Upper lobe of left lung (tissue), 6 donors: ENCODE measurements around the gene FOXE3. TPM values are rescaled to one million over a fixed set of nuclear protein-coding genes. Genes with fewer than 3 reads are reported as not detected.

Experiments used
- ATAC-seq, 2 donors: fragments of 200-7000 bp; cut with Tn5 transposase; one replicate each; pipeline ENCODE4 v1.9.1; 2022; ENCODE audit warnings: mild to moderate bottlenecking in 2 of 2, moderate library complexity in 2 of 2; ENCODE audit not compliant: low FRiP score in 2 of 2
- DNase-seq, 2 donors: peaks; one replicate each; pipeline ENCODE4 v3.0.0-alpha.2; 2019 to 2020
- H3K27ac ChIP-seq, 4 donors: fragments of 200-600 bp; sonication (generic); one replicate each; pipeline ENCODE4 v1.5.1; 2016 to 2019
- H3K27me3 ChIP-seq, 4 donors: fragments of 200-600 bp; sonication (generic); one replicate each; pipeline ENCODE4 v1.5.1; 2017 to 2019
- H3K36me3 ChIP-seq, 4 donors: fragments of 200-600 bp; sonication (generic); one replicate each; pipeline ENCODE4 v1.5.1; 2016 to 2019
- H3K4me1 ChIP-seq, 4 donors: fragments of 200-600 bp; sonication (generic); one replicate each; pipeline ENCODE4 v1.5.1; 2018 to 2019
- H3K4me3 ChIP-seq, 4 donors: fragments of 200-600 bp; sonication (generic); one replicate each; pipeline ENCODE4 v1.5.1; 2017 to 2019; ENCODE audit warnings: mild to moderate bottlenecking in 2 of 4, moderate library complexity in 1 of 4
- H3K9me3 ChIP-seq, 4 donors: fragments of 200-600 bp; sonication (generic); one replicate each; pipeline ENCODE4 v1.5.1; 2018 to 2019
- EP300 ChIP-seq, 4 donors: sonication (generic); formaldehyde crosslinking; IDR thresholded peaks; one replicate each; pipeline ENCODE4 v1.5.1; 2017; ENCODE audit warnings: antibody characterized with exemption in 4 of 4, control low read depth in 2 of 4
- POLR2A ChIP-seq, 4 donors: fragments of 450-650 bp; IDR thresholded peaks; one replicate each; pipeline ENCODE4 v1.5.1; 2016 to 2017; ENCODE audit warnings: antibody characterized with exemption in 4 of 4, mild to moderate bottlenecking in 2 of 4
- POLR2AphosphoS5 ChIP-seq, 2 donors: sonication (generic); formaldehyde crosslinking; IDR thresholded peaks; one replicate each; pipeline ENCODE4 v1.5.1; 2017; ENCODE audit warnings: antibody characterized with exemption in 2 of 2
- WGBS, 2 donors: methylation state at CpG; one replicate each; pipeline ENCODE4 v1.1.5; 2017 to 2018; 5-methylcytosine and 5-hydroxymethylcytosine counted together
- total RNA-seq, 6 donors: library from RNA; depleted of rRNA in 4 of 6; stranded (reverse); fragments of >200 nt in 4 of 6; gene quantifications; one replicate each; pipeline versions ENCODE4 v1.1.0 to v1.2.1, GENCODE V29; 2016 to 2021
- TF ChIP-seq, protein P1 (sequence below), 6 experiments: fragments of 450-650 bp in 4 of 6; fragments of 200-600 bp in 2 of 6; sonication (generic) in 2 of 6; IDR thresholded peaks; one replicate each; pipeline ENCODE4 v1.5.1; 2016 to 2019; ENCODE audit warnings: antibody characterized with exemption in 6 of 6
- donor health status: DM: no; HTN: no; CAD: no; lungs with moderate emphysema.
- donor health status: DM: no; HTN: yes; CAD: no; lungs with severe emphysema.

The FOXE3 gene
- total RNA-seq = not detected

DNA sequence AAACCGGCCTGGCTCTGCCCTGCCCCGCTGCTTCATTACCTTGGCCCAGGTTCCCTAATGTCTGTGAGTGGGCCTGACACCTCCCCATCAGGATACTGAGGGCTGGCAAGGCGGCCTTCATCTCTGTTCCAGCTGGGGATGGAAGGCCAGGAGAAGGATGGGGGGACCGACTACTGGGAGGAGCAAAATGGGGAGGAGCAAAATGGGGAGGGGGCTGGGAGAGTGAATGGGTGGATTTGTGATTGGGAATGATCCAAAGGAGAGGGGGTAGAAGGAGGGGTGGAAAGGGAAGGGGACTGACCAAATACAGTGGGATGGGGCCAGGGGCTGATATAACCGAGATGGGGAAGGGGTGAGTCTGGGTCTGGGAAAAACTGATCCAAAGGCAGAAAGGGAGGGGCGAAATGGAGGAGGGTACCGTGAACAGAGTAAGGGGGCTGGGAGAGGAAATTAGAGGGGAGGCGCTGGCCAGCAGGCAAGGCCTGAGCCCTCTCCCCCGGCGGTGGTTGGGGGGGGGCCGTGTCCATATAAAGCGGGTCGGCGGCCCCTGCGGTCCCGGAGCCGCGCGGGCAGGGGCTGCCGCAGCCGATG is at the start of gene FOXE3:
FOXE3 (plus strand) TSS at position 558 of the 591 bp plus-strand sequence; CDS start at position 589, 31 bp downstream.
- Histone ChIP-seq H3K27me3 (peaks cover 0 to 19% (median 11%) of the 10 kb centered on the region in 4 donors), H3K4me3 (peak within 1 kb of the TSS in 3 of 4 donors; percentile 14 to 33 (median 30)), H3K27ac (no peak within 1 kb of the TSS), H3K9me3 (no peaks in the 10 kb centered on the region), H3K4me1 (peaks cover 0 to 9% (median 0%) of the 10 kb centered on the region in 4 donors), H3K36me3 (no peaks in the 10 kb centered on the region)
- no peak for ATAC-seq
- TF ChIP-seq, protein P1, sequence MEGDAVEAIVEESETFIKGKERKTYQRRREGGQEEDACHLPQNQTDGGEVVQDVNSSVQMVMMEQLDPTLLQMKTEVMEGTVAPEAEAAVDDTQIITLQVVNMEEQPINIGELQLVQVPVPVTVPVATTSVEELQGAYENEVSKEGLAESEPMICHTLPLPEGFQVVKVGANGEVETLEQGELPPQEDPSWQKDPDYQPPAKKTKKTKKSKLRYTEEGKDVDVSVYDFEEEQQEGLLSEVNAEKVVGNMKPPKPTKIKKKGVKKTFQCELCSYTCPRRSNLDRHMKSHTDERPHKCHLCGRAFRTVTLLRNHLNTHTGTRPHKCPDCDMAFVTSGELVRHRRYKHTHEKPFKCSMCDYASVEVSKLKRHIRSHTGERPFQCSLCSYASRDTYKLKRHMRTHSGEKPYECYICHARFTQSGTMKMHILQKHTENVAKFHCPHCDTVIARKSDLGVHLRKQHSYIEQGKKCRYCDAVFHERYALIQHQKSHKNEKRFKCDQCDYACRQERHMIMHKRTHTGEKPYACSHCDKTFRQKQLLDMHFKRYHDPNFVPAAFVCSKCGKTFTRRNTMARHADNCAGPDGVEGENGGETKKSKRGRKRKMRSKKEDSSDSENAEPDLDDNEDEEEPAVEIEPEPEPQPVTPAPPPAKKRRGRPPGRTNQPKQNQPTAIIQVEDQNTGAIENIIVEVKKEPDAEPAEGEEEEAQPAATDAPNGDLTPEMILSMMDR (IDR thresholded peaks at IDR 0.05) = no peak
- no peak for TF ChIP-seq POLR2AphosphoS5 (IDR thresholded peaks at IDR 0.05)
- no peak for TF ChIP-seq POLR2A (IDR thresholded peaks at IDR 0.05)
- TF ChIP-seq EP300 (IDR thresholded peaks at IDR 0.05) = no peak
- 29 to 42% methylated on average over 13 to 20 of the region's 21 CpGs for WGBS, 2 donors
- no peak for DNase-seq

DNA sequence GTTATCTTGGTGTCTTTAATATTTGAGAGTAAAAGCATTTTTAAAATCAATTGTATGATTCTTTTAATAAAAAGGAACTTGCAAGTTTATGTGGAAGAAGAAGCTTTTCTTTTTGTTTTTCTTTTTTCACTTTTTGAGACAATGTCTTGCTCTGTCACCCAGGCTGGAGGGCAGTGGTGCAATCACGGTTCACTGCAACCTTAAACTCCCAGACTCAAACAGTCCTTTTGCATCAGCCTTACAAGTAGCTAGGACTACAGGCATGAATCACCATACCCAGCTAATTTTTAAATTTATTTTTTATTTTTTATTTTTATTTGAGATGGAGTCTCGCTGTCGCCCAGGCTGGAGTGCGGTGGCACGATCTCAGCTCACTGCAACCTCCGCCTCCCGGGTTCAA is 48.4 kb upstream of the FOXE3 start:
- Histone ChIP-seq H3K27me3 (no peaks in the 10 kb centered on the region), H3K27ac (no peak overlapping the region), H3K36me3 (peaks cover 10 to 41% (median 24%) of the 10 kb centered on the region in 4 donors), H3K9me3 (no peaks in the 10 kb centered on the region), H3K4me1 (peaks cover 0 to 2% (median 0%) of the 10 kb centered on the region in 4 donors), H3K4me3 (no peak overlapping the region)
- WGBS, 2 donors = 92 to 96% methylated on average over 7 of the region's 7 CpGs
- DNase-seq (no peak), ATAC-seq (no peak)
- TF ChIP-seq EP300 (IDR thresholded peaks at IDR 0.05) = no peak

DNA sequence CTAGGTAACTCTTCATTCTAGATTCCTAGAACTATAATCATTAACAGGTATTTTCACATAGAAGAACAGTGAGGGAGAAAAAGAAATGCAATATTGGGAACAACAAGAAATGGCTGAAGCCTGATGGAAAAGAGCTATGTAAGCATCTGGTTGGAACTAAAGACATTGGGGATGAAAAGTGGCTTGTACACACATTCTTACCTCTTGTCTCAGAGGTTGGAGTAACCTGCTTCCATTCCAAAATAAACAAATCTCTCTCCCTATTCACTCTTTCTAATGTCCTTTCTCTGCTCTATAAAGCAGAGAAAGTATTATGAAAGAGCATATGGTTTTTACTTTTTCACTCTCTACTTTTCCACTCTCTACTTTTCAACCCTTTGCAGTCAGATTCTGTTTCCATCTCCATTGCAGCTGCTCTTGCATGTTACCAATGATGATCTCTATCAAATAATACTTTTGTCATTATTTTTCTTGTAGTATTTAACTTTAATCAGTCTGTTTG is 45.0 kb upstream of the FOXE3 start:
- TF ChIP-seq POLR2A (IDR thresholded peaks at IDR 0.05) (no peak), POLR2AphosphoS5 (IDR thresholded peaks at IDR 0.05) (no peak), EP300 (IDR thresholded peaks at IDR 0.05) (no peak)
- TF ChIP-seq, protein P1 (IDR thresholded peaks at IDR 0.05) = no peak
- Histone ChIP-seq H3K9me3 (no peaks in the 10 kb centered on the region), H3K27me3 (no peaks in the 10 kb centered on the region), H3K36me3 (peaks cover 14 to 75% (median 45%) of the 10 kb centered on the region in 4 donors), H3K4me1 (no peaks in the 10 kb centered on the region), H3K27ac (no peak overlapping the region), H3K4me3 (no peak overlapping the region)
- ATAC-seq (no peak), DNase-seq (no peak)

DNA sequence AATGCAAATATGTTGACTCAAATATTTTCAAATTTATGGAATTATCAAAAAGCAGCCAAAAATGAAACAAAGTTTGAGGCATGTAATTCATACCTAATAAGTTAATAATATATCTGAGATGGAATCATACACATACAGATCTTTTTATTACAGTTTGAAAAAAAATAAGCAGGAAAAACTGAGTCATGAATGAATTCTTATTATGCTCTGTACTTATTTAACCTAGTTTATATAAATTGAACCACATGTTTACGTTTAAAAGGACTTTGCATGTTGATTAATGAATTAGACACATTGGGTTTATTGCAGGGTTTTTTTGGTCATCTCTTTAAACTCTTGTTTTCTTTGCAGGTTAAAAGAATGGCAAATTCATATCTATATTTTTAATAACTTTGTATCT is 41.6 kb upstream of the FOXE3 start:
- Histone ChIP-seq H3K27ac (no peak overlapping the region), H3K9me3 (no peaks in the 10 kb centered on the region), H3K27me3 (no peaks in the 10 kb centered on the region), H3K36me3 (peaks cover 6 to 82% (median 36%) of the 10 kb centered on the region in 4 donors), H3K4me3 (no peak overlapping the region), H3K4me1 (no peaks in the 10 kb centered on the region)
- 90 to 95% methylated on average over 1 of the region's 1 CpG for WGBS, 2 donors
- TF ChIP-seq POLR2AphosphoS5 (IDR thresholded peaks at IDR 0.05) = no peak
- TF ChIP-seq, protein P1 (IDR thresholded peaks at IDR 0.05) = no peak
- no peak for TF ChIP-seq POLR2A (IDR thresholded peaks at IDR 0.05)
- no peak for TF ChIP-seq EP300 (IDR thresholded peaks at IDR 0.05)
- ATAC-seq (no peak), DNase-seq (no peak)

DNA sequence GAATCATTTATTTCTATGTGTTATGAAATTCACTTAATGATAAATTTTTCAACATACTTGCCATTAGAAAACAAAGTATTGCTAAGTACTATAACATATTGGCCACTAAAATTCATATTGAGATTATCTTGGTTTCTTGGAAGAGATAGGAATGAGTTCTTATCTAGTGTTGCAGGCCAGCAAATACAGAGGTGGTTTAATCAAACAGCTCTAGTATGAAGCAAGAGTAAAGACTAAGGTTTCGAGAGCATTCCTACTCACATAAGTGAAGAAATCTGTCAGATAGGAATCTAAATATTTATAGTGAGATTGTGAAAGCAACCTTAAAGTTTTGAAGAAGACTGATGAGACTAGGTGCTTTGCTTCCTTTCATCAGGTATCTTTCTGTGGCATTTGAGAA is 37.9 kb upstream of the FOXE3 start:
- Histone ChIP-seq H3K27ac (no peak overlapping the region), H3K36me3 (peaks cover 4 to 76% (median 19%) of the 10 kb centered on the region in 4 donors), H3K9me3 (no peaks in the 10 kb centered on the region), H3K4me1 (no peaks in the 10 kb centered on the region), H3K4me3 (no peak overlapping the region), H3K27me3 (no peaks in the 10 kb centered on the region)
- TF ChIP-seq POLR2AphosphoS5 (IDR thresholded peaks at IDR 0.05) (no peak), EP300 (IDR thresholded peaks at IDR 0.05) (no peak), POLR2A (IDR thresholded peaks at IDR 0.05) (no peak)
- TF ChIP-seq, protein P1 (IDR thresholded peaks at IDR 0.05) = no peak
- DNase-seq = no peak
- 68 to 80% methylated on average over 1 of the region's 1 CpG for whole genome bisulfite sequencing, 2 donors
- no peak for ATAC-seq
